Measurements from ENCODE around the gene ERAL1. TPM values are rescaled to one million over a fixed set of nuclear protein-coding genes. Genes with fewer than 3 reads are reported as not detected.

Gene ERAL1
- total and polyA plus RNA-seq, 2 experiments from 2014 or later = 77.1 to 121 TPM

GRCh38 chr17:28906276-28906675 lies 51.5 kb downstream of the ERAL1 start:
- no peak for DNase-seq (ENCODE audit: low spot score)
- H3K4me1 Mint-ChIP-seq = peaks cover 66% of the 10 kb centered on the region
- TF ChIP-seq ZNF462 (CRISPR knock-in tag; IDR thresholded peaks at IDR 0.05) = no peak
- TF ChIP-seq JUNB (IDR thresholded peaks at IDR 0.05; ENCODE audit: unreplicated experiment) = no peak
- TF ChIP-seq, protein P1, sequence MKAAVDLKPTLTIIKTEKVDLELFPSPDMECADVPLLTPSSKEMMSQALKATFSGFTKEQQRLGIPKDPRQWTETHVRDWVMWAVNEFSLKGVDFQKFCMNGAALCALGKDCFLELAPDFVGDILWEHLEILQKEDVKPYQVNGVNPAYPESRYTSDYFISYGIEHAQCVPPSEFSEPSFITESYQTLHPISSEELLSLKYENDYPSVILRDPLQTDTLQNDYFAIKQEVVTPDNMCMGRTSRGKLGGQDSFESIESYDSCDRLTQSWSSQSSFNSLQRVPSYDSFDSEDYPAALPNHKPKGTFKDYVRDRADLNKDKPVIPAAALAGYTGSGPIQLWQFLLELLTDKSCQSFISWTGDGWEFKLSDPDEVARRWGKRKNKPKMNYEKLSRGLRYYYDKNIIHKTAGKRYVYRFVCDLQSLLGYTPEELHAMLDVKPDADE (IDR thresholded peaks at IDR 0.05) = no peak
- TF ChIP-seq CREB1 (CRISPR knock-in tag; IDR thresholded peaks at IDR 0.05; ENCODE audit: low read depth) = no peak
- TF ChIP-seq CTCF (conservative IDR thresholded peaks at IDR 0.05; ENCODE audit: low read depth in 2 of 2) = no peak
- TF ChIP-seq EZH2 (IDR thresholded peaks at IDR 0.05; ENCODE audit: low read depth, unreplicated experiment) = no peak
- no peak for TF ChIP-seq POLR2AphosphoS5 (IDR thresholded peaks at IDR 0.05; ENCODE audit: low read depth)
- no peak for TF ChIP-seq ZNF114 (CRISPR knock-in tag; IDR thresholded peaks at IDR 0.05)
- Histone ChIP-seq H3K79me2 (replicated peaks; ENCODE audit: insufficient read depth) (peaks cover 9% of the 10 kb centered on the region; the same call in 1 of the 2 replicates), H3K36me3 (ENCODE audit: insufficient read depth) (peaks cover 45% of the 10 kb centered on the region), H3K4me1 (ENCODE audit: insufficient read depth) (peaks cover 38% of the 10 kb centered on the region), H3K4me3 (no peak overlapping the region), H3F3A (replicated peaks; ENCODE audit: low read depth) (peaks cover 61% of the 10 kb centered on the region), H3K27ac (ENCODE audit: low read depth) (0 out of 2 replicates have a peak overlapping the region, but pooled peaks have one; percentile 42), H2AFZ (no peak overlapping the region), H4K20me1 (replicated peaks; ENCODE audit: insufficient read depth) (peaks cover 20% of the 10 kb centered on the region), H3K4me2 (no peak overlapping the region), H3K9me2 (ENCODE audit: insufficient read depth) (no peaks in the 10 kb centered on the region), H3K27me3 (ENCODE audit: insufficient read depth) (no peaks in the 10 kb centered on the region)
- H3K27ac Mint-ChIP-seq = peak overlapping the region; percentile 57; the same call in 1 of the 2 replicates
- H3K9me3 Mint-ChIP-seq = no peaks in the 10 kb centered on the region; the same call in 2 of the 3 replicates
- H3K27me3 Mint-ChIP-seq (ENCODE audit: insufficient read depth, low read depth, poor library complexity) = peaks cover 34% of the 10 kb centered on the region
- peaks cover 64% of the 10 kb centered on the region for H3K36me3 Mint-ChIP-seq (ENCODE audit: low read depth)
- no peak for ATAC-seq
- no peak overlapping the region for H3K4me3 Mint-ChIP-seq

All from GM23338 (cell line).